ENCODE data around the gene PTPN20.

- TF ChIP-seq EZH2 (IDR thresholded peaks at IDR 0.05) (no peak), FOXP2 (optimal IDR thresholded peaks at IDR 0.05; ENCODE audit: control extremely low read depth, extremely low read length, insufficient read depth) (no peak)
These were observed 104.2 kb downstream of the PTPN20 start for GRCh38 chr10:47015404-47015803.
